Measurements from ENCODE around the gene CD79B. TPM values are rescaled to one million over a fixed set of nuclear protein-coding genes. Genes with fewer than 3 reads are reported as not detected.
"Not testable (repeated sequence)": the region's sequence is repeated elsewhere in the genome, so short reads cannot be mapped to it uniquely, and the experiment has no call there.

Gene CD79B
- total and polyA plus RNA-seq, 2 of the 13 experiments (the other 11 are each of a cell fraction or from before 2014, with no cell fraction given), result not detected

GRCh38 chr17:63910096-63910495 is 22.0 kb downstream of the CD79B start:
- Histone ChIP-seq H3K4me3 (replicated peaks in 1 of 3; ENCODE audit: insufficient read depth in 1 of 3, low read depth in 2 of 3, low read length in 3 of 3) (no peak overlapping the region), H3K9me3 (ENCODE audit: low read length) (no peaks in the 10 kb centered on the region), H3K36me3 (replicated peaks in 1 of 2; ENCODE audit: control insufficient read depth in 1 of 2, insufficient read depth in 2 of 2, low read length in 2 of 2) (no peaks in the 10 kb centered on the region), H4K20me1 (ENCODE audit: insufficient read depth, low read length) (no peaks in the 10 kb centered on the region), H3K27ac (ENCODE audit: extremely low read length, insufficient read depth, low read length) (no peak overlapping the region), H3K4me2 (ENCODE audit: low read depth, low read length) (no peak overlapping the region), H2AFZ (ENCODE audit: low read length) (no peak overlapping the region), H3K9ac (ENCODE audit: insufficient read depth, low read depth, low read length) (no peak overlapping the region), H3K27me3 (ENCODE audit: control insufficient read depth in 1 of 2, insufficient read depth in 2 of 2, low read length in 2 of 2) (peaks cover 4 to 40% of the 10 kb centered on the region in 2 experiments; a peak in 4 of 5 replicates), H3K4me1 (ENCODE audit: insufficient read depth, low read length) (peaks cover 10% of the 10 kb centered on the region), H3K79me2 (ENCODE audit: insufficient read depth, low read length) (no peaks in the 10 kb centered on the region)
- in situ Hi-C loops (cut with HindIII; ENCODE audit: extremely low pct_ligation_motif_present, low pct_unique_long_range_greater_than_20kb), result loop anchor here (5.0 kb wide), 1 partner anchor 37 kb away; no protein-coding TSS in a partner anchor
- no TSS peak for BruUV-seq (replicated peaks)
- TF ChIP-seq ZBTB7B (CRISPR knock-in tag; IDR thresholded peaks at IDR 0.05), result no peak
- TF ChIP-seq SPEN (CRISPR knock-in tag; IDR thresholded peaks at IDR 0.05; ENCODE audit: low read depth), result no peak
- TF ChIP-seq ZNF496 (CRISPR knock-in tag; IDR thresholded peaks at IDR 0.05; ENCODE audit: insufficient replicate concordance), result no peak
- no peak for DNase-seq (ENCODE audit: low spot score)
- ChIA-PET CTCF (ENCODE audit: low intra/inter-chr PET ratio, low total read pairs) (interaction anchor here (1.9 kb wide), 1 partner anchor 41 kb away, joined by 6 read pairs; no protein-coding TSS in a partner anchor), POLR2A (no interaction called here)
- 25% methylated on average over 9 of the region's 14 CpGs for WGBS (ENCODE audit: low lambda C conversion rate)
- no peak for ATAC-seq
- no peak for FAIRE-seq
- intact Hi-C loops (cut with micrococcal nuclease; ENCODE audit: unreplicated experiment), result loop anchor here (10.0 kb wide), 1 partner anchor 225 kb away; the partner anchor contains the start of gene ERN1

- H4K20me1 ChIP-seq (ENCODE audit: insufficient read depth, low read length); H3K79me2 ChIP-seq (ENCODE audit: insufficient read depth, low read length); H3K9me3 ChIP-seq (ENCODE audit: low read length); H2AFZ ChIP-seq (ENCODE audit: low read length); ATAC-seq; H3K4me3 ChIP-seq (replicated peaks in 1 of 3; ENCODE audit: insufficient read depth in 1 of 3, low read depth in 2 of 3, low read length in 3 of 3); H3K4me1 ChIP-seq (ENCODE audit: insufficient read depth, low read length); H3K36me3 ChIP-seq (replicated peaks in 1 of 2; ENCODE audit: control insufficient read depth in 1 of 2, insufficient read depth in 2 of 2, low read length in 2 of 2); CTCF ChIA-PET (ENCODE audit: low intra/inter-chr PET ratio, low total read pairs); DNase-seq (ENCODE audit: low spot score); intact Hi-C loops (cut with micrococcal nuclease; ENCODE audit: unreplicated experiment); H3K9ac ChIP-seq (ENCODE audit: insufficient read depth, low read depth, low read length); in situ Hi-C loops (cut with HindIII; ENCODE audit: extremely low pct_ligation_motif_present, low pct_unique_long_range_greater_than_20kb); BruUV-seq (replicated peaks); H3K4me2 ChIP-seq (ENCODE audit: low read depth, low read length); H3K27ac ChIP-seq (ENCODE audit: extremely low read length, insufficient read depth, low read length); POLR2A ChIA-PET; FAIRE-seq: not testable (repeated sequence)
- peaks cover 4 to 38% of the 10 kb centered on the region in 2 experiments; a peak in 4 of 5 replicates for H3K27me3 ChIP-seq (ENCODE audit: control insufficient read depth in 1 of 2, insufficient read depth in 2 of 2, low read length in 2 of 2)
- WGBS (ENCODE audit: low lambda C conversion rate), result 19% methylated on average over 5 of the region's 10 CpGs
Measured at GRCh38 chr17:63909586-63909985, 22.5 kb downstream of the CD79B start.
